Breast epithelium (tissue), 4 donors: ENCODE data around the gene NUMB. TPM values are rescaled to one million over a fixed set of nuclear protein-coding genes. Genes with fewer than 3 reads are reported as not detected.

Source experiments
- DNase-seq, 2 donors: peaks; one replicate each; pipeline ENCODE4 v3.0.0-alpha.2; 2019; ENCODE audit warnings: low spot score in 2 of 2
- H3K27ac ChIP-seq, 2 donors: fragments of 200-600 bp; sonication (generic) in 1 of 2; one replicate each; pipeline ENCODE4 v1.5.1; 2016 to 2019; ENCODE audit warnings: mild to moderate bottlenecking in 1 of 2
- H3K27me3 ChIP-seq, 2 donors: fragments of 200-600 bp; sonication (generic) in 1 of 2; one replicate each; pipeline versions ENCODE4 v1.5.1 to v1.6.0; 2017 to 2019; ENCODE audit warnings: control low read depth in 1 of 2, mild to moderate bottlenecking in 1 of 2
- H3K36me3 ChIP-seq: fragments of 200-600 bp; one replicate; pipeline ENCODE4 v1.5.1; 2019
- H3K4me1 ChIP-seq, 2 donors: fragments of 200-600 bp; sonication (generic); one replicate each; pipeline ENCODE4 v1.5.1; 2016 to 2019; ENCODE audit warnings: control low read depth in 1 of 2
- H3K4me3 ChIP-seq, 3 donors: fragments of 200-600 bp; sonication (generic); 1 replicate in 2 of 3; 2 replicates in 1 of 3; pipeline ENCODE4 v1.5.1; 2016 to 2019; ENCODE audit warnings: mild to moderate bottlenecking in 3 of 3, moderate library complexity in 2 of 3
- H3K9me3 ChIP-seq, 2 donors: fragments of 200-600 bp; sonication (generic) in 1 of 2; one replicate each; pipeline ENCODE4 v1.5.1; 2016 to 2019; ENCODE audit warnings: control low read depth in 1 of 2
- POLR2A ChIP-seq: fragments of 450-650 bp; IDR thresholded peaks from one replicate; pipeline ENCODE4 v1.6.1; 2016; ENCODE audit warnings: antibody characterized with exemption, mild to moderate bottlenecking, moderate library complexity
- POLR2AphosphoS5 ChIP-seq, 3 donors: sonication (generic); formaldehyde crosslinking; IDR thresholded peaks; one replicate each; pipeline ENCODE4 v1.6.1; 2017; ENCODE audit warnings: antibody characterized with exemption in 3 of 3
- intact Hi-C: fragments of 100-400 bp; cut with DNase I; formaldehyde crosslinking; loops from one replicate; pipeline ENCODE4 v1.15.1; 2023; ENCODE audit warnings: low total_unique reads
- total RNA-seq, 3 donors: library from RNA; depleted of rRNA; stranded (reverse); fragments of >200 nt; gene quantifications; one replicate each; pipeline ENCODE4 v1.1.0, GENCODE V29; 2016
- TF ChIP-seq, protein P1 (sequence below), 3 donors: fragments of 450-650 bp; IDR thresholded peaks; one replicate each; pipeline ENCODE4 v1.5.1; 2016 to 2017; ENCODE audit warnings: antibody characterized with exemption in 3 of 3, mild to moderate bottlenecking in 3 of 3, moderate library complexity in 3 of 3

NUMB gene
- total RNA-seq, 3 donors from 2014 or later: 49.6 to 84.0 (median 61.6) TPM

DNA sequence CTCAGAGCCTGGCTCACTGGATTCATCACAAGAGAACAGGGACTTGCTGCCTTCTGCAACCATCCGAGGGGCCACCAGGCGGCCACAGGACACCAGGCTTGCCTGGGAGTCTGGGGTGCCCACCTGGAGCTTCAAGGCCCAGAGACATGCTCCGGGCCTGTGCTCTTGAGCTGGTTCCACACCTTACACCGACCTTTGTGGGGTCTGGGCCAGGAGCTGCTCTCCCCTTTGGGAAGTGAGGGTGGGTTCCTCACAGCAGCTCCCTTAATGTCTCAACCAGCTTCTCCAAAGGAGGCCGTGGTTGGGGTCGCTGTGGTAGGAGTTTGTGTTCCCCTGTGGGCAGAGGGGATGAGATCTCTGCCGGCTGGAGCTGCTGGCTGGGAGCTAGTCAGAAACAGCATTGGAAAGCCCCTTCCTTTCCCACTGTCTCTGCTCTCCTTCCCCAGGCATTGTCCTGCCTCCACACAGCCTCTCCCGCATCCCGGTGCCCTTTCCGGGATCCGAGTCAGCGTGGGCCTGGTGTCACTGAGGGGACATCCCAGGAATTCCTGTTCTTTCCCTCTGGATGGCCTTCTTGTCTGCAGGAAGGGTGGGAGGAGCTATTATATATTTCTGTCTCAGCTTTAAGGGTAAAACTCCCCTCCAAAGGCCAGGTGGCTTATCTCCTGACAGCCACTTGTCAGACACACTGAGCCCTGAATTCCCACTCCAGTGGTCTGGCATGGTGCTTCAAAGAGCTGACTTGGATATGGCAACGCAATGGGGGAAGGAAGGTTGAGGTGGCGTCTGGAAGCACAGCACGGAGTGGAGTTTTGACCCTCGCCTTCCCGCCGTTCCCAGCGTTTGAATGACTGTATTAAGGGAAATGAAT, 226.1 kb downstream of the NUMB start:
- Histone ChIP-seq H3K9me3 (no peaks in the 10 kb centered on the region), H3K27me3 (peaks cover 0 to 3% of the 10 kb centered on the region in 2 donors), H3K4me3 (no peak overlapping the region), H3K4me1 (peaks cover 11 to 12% of the 10 kb centered on the region in 2 donors), H3K36me3 (no peaks in the 10 kb centered on the region), H3K27ac (no peak overlapping the region)
- intact Hi-C loops: loop anchor here (10.0 kb wide), 1 partner anchor 53 kb away; no protein-coding TSS in a partner anchor
- DNase-seq: no peak
- TF ChIP-seq, protein P1, sequence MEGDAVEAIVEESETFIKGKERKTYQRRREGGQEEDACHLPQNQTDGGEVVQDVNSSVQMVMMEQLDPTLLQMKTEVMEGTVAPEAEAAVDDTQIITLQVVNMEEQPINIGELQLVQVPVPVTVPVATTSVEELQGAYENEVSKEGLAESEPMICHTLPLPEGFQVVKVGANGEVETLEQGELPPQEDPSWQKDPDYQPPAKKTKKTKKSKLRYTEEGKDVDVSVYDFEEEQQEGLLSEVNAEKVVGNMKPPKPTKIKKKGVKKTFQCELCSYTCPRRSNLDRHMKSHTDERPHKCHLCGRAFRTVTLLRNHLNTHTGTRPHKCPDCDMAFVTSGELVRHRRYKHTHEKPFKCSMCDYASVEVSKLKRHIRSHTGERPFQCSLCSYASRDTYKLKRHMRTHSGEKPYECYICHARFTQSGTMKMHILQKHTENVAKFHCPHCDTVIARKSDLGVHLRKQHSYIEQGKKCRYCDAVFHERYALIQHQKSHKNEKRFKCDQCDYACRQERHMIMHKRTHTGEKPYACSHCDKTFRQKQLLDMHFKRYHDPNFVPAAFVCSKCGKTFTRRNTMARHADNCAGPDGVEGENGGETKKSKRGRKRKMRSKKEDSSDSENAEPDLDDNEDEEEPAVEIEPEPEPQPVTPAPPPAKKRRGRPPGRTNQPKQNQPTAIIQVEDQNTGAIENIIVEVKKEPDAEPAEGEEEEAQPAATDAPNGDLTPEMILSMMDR (IDR thresholded peaks at IDR 0.05): no peak
- no peak for TF ChIP-seq POLR2AphosphoS5 (IDR thresholded peaks at IDR 0.05)
- no peak for TF ChIP-seq POLR2A

DNA sequence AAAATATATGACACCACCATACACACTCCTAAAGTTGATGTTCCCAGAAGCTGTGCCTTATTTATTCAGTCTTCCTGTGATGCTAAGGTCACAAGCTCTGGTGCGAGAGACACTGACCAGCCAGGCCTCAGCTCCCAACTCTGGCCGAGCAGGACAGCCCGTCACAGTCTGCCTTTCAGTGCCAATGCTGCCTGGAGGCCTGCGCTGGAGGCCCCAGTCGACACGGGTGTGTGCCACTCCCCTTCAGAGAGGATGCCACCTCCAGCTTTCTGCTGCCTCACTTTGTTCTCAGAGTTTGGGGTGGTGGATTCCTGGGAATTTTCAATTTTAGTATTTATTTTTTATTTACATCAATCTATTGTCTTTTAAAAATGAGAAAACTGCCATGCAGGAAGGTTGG, 228.3 kb downstream of the NUMB start:
- no peaks in the 10 kb centered on the region for H3K36me3 ChIP-seq
- H3K27ac ChIP-seq: no peak overlapping the region
- intact Hi-C loops: loop anchor here (10.0 kb wide), 1 partner anchor 55 kb away; no protein-coding TSS in a partner anchor
- TF ChIP-seq, protein P1 (IDR thresholded peaks at IDR 0.05): no peak
- TF ChIP-seq POLR2AphosphoS5 (IDR thresholded peaks at IDR 0.05) (no peak), POLR2A (no peak)
- no peaks in the 10 kb centered on the region for H3K9me3 ChIP-seq
- no peak for DNase-seq
- H3K4me1 ChIP-seq: peaks cover 11 to 12% of the 10 kb centered on the region in 2 donors
- peaks cover 0 to 3% of the 10 kb centered on the region in 2 donors for H3K27me3 ChIP-seq
- no peak overlapping the region for H3K4me3 ChIP-seq

DNA sequence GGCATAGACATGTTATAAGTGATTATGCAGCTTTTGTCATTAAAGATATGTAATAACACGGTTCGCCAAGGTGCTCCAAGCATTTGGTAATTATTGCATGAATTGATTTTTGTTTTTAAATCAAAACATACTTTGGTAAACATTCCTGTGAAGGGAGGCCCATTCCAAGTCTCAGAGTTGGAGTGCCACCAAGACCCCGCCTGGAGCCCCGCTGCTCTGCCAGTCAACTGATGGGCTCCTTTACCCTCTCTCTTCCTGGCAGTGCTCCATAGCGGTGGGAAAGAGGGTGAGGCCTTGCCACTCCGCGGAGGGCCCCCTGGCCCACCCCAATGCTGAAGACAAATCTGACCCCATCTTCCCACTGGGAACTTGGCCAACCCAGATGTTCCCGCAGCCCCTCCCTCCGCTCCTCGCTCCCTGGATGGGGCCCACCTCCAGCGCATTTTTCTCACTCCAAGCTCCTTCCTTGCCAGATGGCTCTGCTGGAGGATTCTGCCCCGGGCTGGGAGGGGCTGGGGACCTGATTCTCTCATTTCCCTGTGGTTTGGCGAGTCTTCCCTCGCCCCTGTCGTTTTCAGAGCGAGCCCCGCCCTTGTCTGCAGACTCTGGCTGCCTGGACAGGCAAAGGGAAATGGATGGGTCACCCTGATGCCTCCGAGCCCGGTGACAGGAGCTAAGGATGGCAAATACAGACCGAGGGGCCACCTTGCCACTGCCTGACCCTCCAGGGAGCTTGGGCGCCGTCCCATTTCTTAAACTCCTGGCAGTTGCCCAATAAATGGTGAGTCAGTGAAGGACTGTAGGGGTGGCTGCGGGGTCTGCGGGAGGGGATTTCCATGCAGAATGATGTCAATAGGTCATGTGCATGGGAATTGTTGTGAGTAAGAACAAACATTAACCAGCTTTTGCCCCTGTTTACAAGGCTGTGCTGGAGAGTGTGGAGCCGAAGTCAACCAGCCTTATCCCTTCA, 230.2 kb downstream of the NUMB start:
- Histone ChIP-seq H3K4me1 (peaks cover 11 to 12% of the 10 kb centered on the region in 2 donors), H3K27ac (peak overlapping the region; percentile 43 to 45), H3K27me3 (no peaks in the 10 kb centered on the region), H3K36me3 (no peaks in the 10 kb centered on the region), H3K4me3 (peak overlapping the region in 2 of 3 donors; percentile 13 to 46), H3K9me3 (no peaks in the 10 kb centered on the region)
- TF ChIP-seq, protein P1 (IDR thresholded peaks at IDR 0.05): no peak
- no peak for TF ChIP-seq POLR2AphosphoS5 (IDR thresholded peaks at IDR 0.05)
- no peak for TF ChIP-seq POLR2A
- intact Hi-C loops: loop anchor here (10.0 kb wide), 1 partner anchor 1913 kb away; no protein-coding TSS in a partner anchor
- peak in 1 of 2 donors; percentile 43 for DNase-seq

DNA sequence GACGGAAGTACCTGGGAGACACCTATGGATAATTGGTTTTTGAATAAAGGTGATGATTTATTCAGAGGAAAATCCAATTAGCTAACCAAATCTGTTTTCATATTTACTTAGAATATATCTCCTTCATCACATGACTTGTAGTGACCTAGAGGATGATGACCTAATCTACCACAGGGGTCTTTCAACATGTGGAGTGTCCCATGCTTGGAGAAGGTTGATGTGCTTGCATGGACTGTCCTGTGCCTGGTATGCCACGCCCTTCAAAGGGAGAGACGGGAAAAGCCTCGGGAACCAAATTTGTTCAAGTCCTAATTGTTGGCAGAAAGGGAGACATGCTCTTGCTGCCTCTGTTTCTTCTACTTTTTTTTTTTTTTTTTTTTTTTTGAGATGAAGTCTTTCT, 232.8 kb downstream of the NUMB start:
- Histone ChIP-seq H3K27ac (no peak overlapping the region), H3K4me3 (no peak overlapping the region), H3K36me3 (no peaks in the 10 kb centered on the region), H3K9me3 (no peaks in the 10 kb centered on the region), H3K27me3 (no peaks in the 10 kb centered on the region), H3K4me1 (peaks cover 11 to 12% of the 10 kb centered on the region in 2 donors)
- intact Hi-C loops: loop anchor here (10.0 kb wide), 1 partner anchor 1911 kb away; no protein-coding TSS in a partner anchor
- DNase-seq: no peak
- TF ChIP-seq POLR2AphosphoS5 (IDR thresholded peaks at IDR 0.05): peak in 1 of 3 donors; percentile 20
- TF ChIP-seq, protein P1 (IDR thresholded peaks at IDR 0.05): no peak

Other genes with a start within 250 kb of the NUMB start
- gene PAPLN, start 221.0 kb downstream of the NUMB start, total RNA-seq: 10 to 100 TPM; 19.7 to 29.9 (median 23.8) TPM
- gene RIOX1, start 32.4 kb upstream of the NUMB start, total RNA-seq: 10 to 100 TPM; 10.9 to 20.5 (median 18.0) TPM
- gene ACOT1, start 78.6 kb upstream of the NUMB start, total RNA-seq: 10 to 100 TPM in 2 of 3 donors, 1 to 10 TPM in 1; 3.7 to 10.9 (median 10.5) TPM
- gene HEATR4, start 100.4 kb upstream of the NUMB start, total RNA-seq: under 1 TPM; 0.59 to 0.98 (median 0.64) TPM
- 10 to 100 TPM; 44.0 to 70.1 (median 45.8) TPM for gene ACOT2, start 110.7 kb upstream of the NUMB start, total RNA-seq
- 1 to 10 TPM; 2.8 to 5.9 (median 3.7) TPM for gene ACOT4, start 133.3 kb upstream of the NUMB start, total RNA-seq
- under 1 TPM in 1 of 3 donors, not detected in 2; 0.16 TPM for gene ACOT6, start 154.0 kb upstream of the NUMB start, total RNA-seq
- gene DNAL1, start 186.4 kb upstream of the NUMB start, total RNA-seq: 10 to 100 TPM in 2 of 3 donors, 1 to 10 TPM in 1; 6.1 to 12.8 (median 10.5) TPM